Type B pancreatic cell (in vitro differentiated cells): ENCODE data around the gene GJB4. TPM values are rescaled to one million over a fixed set of nuclear protein-coding genes. Genes with fewer than 3 reads are reported as not detected.
A peak's percentile ranks its signal among the peaks of the same experiment; 100 is the strongest.

Source experiments
- DNase-seq: peaks from one replicate; pipeline ENCODE4 v3.0.0; 2021; ENCODE audit warnings: mixed read lengths; ENCODE audit not compliant: unreplicated experiment; ENCODE audit errors: extremely low spot score
- H3K27ac Mint-ChIP-seq: 2 replicates; pipeline ENCODE4 v1.8.0; 2021; ENCODE audit warnings: mild to moderate bottlenecking, mixed read lengths
- H3K27me3 Mint-ChIP-seq: 2 replicates; pipeline ENCODE4 v1.8.0; 2021; ENCODE audit warnings: mixed read lengths
- H3K36me3 Mint-ChIP-seq: 2 replicates; pipeline ENCODE4 v1.8.0; 2021; ENCODE audit warnings: mixed read lengths
- H3K4me1 Mint-ChIP-seq: one replicate; pipeline ENCODE4 v1.8.0; 2021; ENCODE audit warnings: mixed read lengths; ENCODE audit not compliant: unreplicated experiment
- H3K4me3 Mint-ChIP-seq: 2 replicates; pipeline ENCODE4 v1.8.0; 2021; ENCODE audit warnings: mild to moderate bottlenecking, mixed read lengths
- H3K9me3 Mint-ChIP-seq: 2 replicates; pipeline ENCODE4 v1.8.0; 2021; ENCODE audit warnings: mixed read lengths
- total RNA-seq: library from RNA; stranded (reverse); gene quantifications from 2 replicates; pipeline ENCODE4 v1.2.1, GENCODE V29; 2021; ENCODE audit warnings: low replicate concordance
- TF ChIP-seq, protein P1 (sequence below): fragments of 200-600 bp; sonication (generic); conservative IDR thresholded peaks from 2 replicates; pipeline ENCODE4 v1.5.0; 2021; ENCODE audit warnings: antibody characterized with exemption, mild to moderate bottlenecking

The GJB4 gene
- total RNA-seq, 1 donor from 2014 or later, result 0.48 TPM

DNA sequence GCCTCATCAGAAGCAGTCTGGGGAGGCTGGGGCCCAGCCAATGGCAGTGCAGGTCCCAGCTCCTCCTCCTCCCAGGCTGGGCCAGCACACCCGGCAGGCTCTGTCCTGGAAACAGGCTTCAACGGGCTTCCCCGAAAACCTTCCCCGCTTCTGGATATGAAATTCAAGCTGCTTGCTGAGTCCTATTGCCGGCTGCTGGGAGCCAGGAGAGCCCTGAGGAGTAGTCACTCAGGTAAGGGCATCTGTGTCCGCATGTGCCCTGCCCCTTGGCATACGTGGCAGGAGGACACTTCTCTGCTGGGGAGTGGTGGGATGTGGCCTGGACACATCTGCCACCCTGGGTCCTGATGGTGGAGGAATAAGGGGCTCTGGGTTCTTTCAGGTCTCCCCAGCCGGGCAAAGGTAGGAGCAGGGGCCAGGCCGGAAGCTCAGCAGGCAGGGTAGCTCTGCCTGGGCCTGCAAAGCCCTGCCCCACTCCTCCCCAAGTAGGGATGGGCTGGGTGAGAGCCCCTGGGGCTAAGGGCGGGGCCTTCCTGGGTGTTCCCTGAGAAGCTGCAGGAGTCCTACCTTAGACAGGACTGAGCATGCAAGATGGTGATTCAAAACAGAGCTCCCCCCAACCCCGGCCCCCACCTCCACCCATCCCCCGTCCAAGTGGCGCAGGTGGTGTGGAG is 4.4 kb upstream of the GJB4 start, which contains the start of gene GJB5:
Gene GJB5, plus strand, starts transcription at position 84 of the 674 bp plus-strand sequence. CDS start 2,284 bp downstream, outside the sequence.
- Mint-ChIP-seq H3K4me3 (peak within 1 kb of the TSS; percentile 47), H3K9me3 (peaks cover 6% of the 10 kb centered on the region), H3K27ac (peak within 1 kb of the TSS; percentile 86), H3K36me3 (no peaks in the 10 kb centered on the region), H3K4me1 (no peaks in the 10 kb centered on the region), H3K27me3 (peaks cover 14% of the 10 kb centered on the region)
- no peak for DNase-seq
- TF ChIP-seq, protein P1, sequence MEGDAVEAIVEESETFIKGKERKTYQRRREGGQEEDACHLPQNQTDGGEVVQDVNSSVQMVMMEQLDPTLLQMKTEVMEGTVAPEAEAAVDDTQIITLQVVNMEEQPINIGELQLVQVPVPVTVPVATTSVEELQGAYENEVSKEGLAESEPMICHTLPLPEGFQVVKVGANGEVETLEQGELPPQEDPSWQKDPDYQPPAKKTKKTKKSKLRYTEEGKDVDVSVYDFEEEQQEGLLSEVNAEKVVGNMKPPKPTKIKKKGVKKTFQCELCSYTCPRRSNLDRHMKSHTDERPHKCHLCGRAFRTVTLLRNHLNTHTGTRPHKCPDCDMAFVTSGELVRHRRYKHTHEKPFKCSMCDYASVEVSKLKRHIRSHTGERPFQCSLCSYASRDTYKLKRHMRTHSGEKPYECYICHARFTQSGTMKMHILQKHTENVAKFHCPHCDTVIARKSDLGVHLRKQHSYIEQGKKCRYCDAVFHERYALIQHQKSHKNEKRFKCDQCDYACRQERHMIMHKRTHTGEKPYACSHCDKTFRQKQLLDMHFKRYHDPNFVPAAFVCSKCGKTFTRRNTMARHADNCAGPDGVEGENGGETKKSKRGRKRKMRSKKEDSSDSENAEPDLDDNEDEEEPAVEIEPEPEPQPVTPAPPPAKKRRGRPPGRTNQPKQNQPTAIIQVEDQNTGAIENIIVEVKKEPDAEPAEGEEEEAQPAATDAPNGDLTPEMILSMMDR, result no peak

DNA sequence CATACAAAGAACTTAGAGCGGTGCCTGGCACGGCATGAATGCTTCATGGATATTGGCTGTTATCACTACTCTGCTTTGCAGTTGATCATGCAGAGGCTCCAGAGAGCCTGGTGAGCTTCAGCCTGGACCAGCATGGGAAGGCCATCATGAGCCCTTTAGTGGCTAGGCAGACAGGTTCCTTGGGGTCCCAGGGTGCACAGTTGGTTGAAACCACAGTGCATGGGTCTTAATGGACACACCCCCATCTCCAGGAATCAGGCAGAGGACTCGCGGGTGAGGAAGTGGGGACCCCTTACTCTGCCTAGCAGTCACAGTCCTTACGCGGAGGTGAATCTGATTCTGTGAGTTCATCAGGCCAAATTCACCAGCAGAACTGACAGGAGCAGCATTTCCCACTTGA is 3.6 kb upstream of the GJB4 start:
- Mint-ChIP-seq H3K4me3 (no peak overlapping the region), H3K4me1 (no peaks in the 10 kb centered on the region), H3K9me3 (peaks cover 6% of the 10 kb centered on the region), H3K36me3 (no peaks in the 10 kb centered on the region), H3K27ac (no peak overlapping the region), H3K27me3 (peaks cover 11% of the 10 kb centered on the region)
- TF ChIP-seq, protein P1, result no peak
- no peak for DNase-seq

DNA sequence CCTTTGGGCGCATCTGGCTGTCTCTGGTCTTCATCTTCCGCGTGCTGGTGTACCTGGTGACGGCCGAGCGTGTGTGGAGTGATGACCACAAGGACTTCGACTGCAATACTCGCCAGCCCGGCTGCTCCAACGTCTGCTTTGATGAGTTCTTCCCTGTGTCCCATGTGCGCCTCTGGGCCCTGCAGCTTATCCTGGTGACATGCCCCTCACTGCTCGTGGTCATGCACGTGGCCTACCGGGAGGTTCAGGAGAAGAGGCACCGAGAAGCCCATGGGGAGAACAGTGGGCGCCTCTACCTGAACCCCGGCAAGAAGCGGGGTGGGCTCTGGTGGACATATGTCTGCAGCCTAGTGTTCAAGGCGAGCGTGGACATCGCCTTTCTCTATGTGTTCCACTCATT is 2.2 kb upstream of the GJB4 start:
- Mint-ChIP-seq H3K4me3 (no peak overlapping the region), H3K27ac (no peak overlapping the region), H3K4me1 (no peaks in the 10 kb centered on the region), H3K36me3 (no peaks in the 10 kb centered on the region), H3K9me3 (peaks cover 6% of the 10 kb centered on the region), H3K27me3 (peaks cover 9% of the 10 kb centered on the region)
- TF ChIP-seq, protein P1, result no peak
- DNase-seq, result no peak

GRCh38 chr1:34758751-34759150 is 789 bp upstream of the GJB4 start:
- H3K27me3 Mint-ChIP-seq, result peaks cover 21% of the 10 kb centered on the region
- H3K36me3 Mint-ChIP-seq, result no peaks in the 10 kb centered on the region
- H3K9me3 Mint-ChIP-seq, result peaks cover 2% of the 10 kb centered on the region
- no peak overlapping the region for H3K27ac Mint-ChIP-seq
- H3K4me3 Mint-ChIP-seq, result no peak overlapping the region
- H3K4me1 Mint-ChIP-seq, result no peaks in the 10 kb centered on the region
- TF ChIP-seq, protein P1, result no peak
- no peak for DNase-seq

DNA sequence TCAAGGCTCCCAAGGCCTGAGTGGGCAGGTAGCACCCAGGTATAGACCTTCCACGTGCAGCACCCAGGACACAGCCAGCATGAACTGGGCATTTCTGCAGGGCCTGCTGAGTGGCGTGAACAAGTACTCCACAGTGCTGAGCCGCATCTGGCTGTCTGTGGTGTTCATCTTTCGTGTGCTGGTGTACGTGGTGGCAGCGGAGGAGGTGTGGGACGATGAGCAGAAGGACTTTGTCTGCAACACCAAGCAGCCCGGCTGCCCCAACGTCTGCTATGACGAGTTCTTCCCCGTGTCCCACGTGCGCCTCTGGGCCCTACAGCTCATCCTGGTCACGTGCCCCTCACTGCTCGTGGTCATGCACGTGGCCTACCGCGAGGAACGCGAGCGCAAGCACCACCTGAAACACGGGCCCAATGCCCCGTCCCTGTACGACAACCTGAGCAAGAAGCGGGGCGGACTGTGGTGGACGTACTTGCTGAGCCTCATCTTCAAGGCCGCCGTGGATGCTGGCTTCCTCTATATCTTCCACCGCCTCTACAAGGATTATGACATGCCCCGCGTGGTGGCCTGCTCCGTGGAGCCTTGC is 1.7 kb downstream of the GJB4 start:
- Mint-ChIP-seq H3K4me3 (no peak overlapping the region), H3K4me1 (no peaks in the 10 kb centered on the region), H3K9me3 (no peaks in the 10 kb centered on the region), H3K36me3 (no peaks in the 10 kb centered on the region), H3K27ac (no peak overlapping the region), H3K27me3 (peaks cover 21% of the 10 kb centered on the region)
- no peak for DNase-seq
- TF ChIP-seq, protein P1, result no peak
